Smooth muscle cell (in vitro differentiated cells): Measurements from ENCODE around the gene C16orf78. TPM values are rescaled to one million over a fixed set of nuclear protein-coding genes. Genes with fewer than 3 reads are reported as not detected.

Experiments used
- DNase-seq: peaks from one replicate; lab custom pipeline; 2025; ENCODE audit not compliant: unreplicated experiment; lab: John Stamatoyannopoulos, UW
- H2AFZ ChIP-seq: fragments of 200-600 bp; sonication (generic); 2 replicates; pipeline ENCODE4 v1.6.0; 2016; ENCODE audit warnings: antibody characterized with exemption, low read depth, mild to moderate bottlenecking
- H3F3A ChIP-seq: fragments of 200-600 bp; sonication (generic); 2 replicates; pipeline ENCODE4 v1.6.0; 2017; ENCODE audit warnings: antibody characterized with exemption, low read depth
- H3K27ac ChIP-seq: fragments of 200-600 bp; sonication (generic); 2 replicates; pipeline ENCODE4 v1.5.1; 2016; ENCODE audit warnings: low read depth, mild to moderate bottlenecking
- H3K27me3 ChIP-seq: fragments of 200-600 bp; sonication (generic); 2 replicates; pipeline ENCODE4 v1.6.1; 2016; ENCODE audit warnings: low read depth, mild to moderate bottlenecking
- H3K36me3 ChIP-seq: fragments of 200-600 bp; sonication (generic); 2 replicates; pipeline ENCODE4 v1.5.1; 2016; ENCODE audit warnings: low read depth
- H3K4me1 ChIP-seq: fragments of 200-600 bp; sonication (generic); 2 replicates; pipeline ENCODE4 v1.5.1; 2016; ENCODE audit warnings: low read depth
- H3K4me2 ChIP-seq: fragments of 200-600 bp; sonication (generic); 2 replicates; pipeline ENCODE4 v1.6.0; 2016; ENCODE audit warnings: mild to moderate bottlenecking
- H3K4me3 ChIP-seq: fragments of 200-600 bp; sonication (generic); 2 replicates; pipeline ENCODE4 v1.5.1; 2016; ENCODE audit warnings: mild to moderate bottlenecking
- H3K79me2 ChIP-seq: fragments of 200-600 bp; sonication (generic); 2 replicates; pipeline ENCODE4 v1.6.0; 2016; ENCODE audit warnings: low read depth, mild to moderate bottlenecking
- H3K9ac ChIP-seq: fragments of 200-600 bp; sonication (generic); 2 replicates; pipeline ENCODE4 v1.6.0; 2016; ENCODE audit warnings: low read depth
- H3K9me3 ChIP-seq: fragments of 200-600 bp; sonication (generic); replicated peaks from 2 replicates; pipeline ENCODE4 v1.5.1; 2016; ENCODE audit warnings: low read depth
- H4K20me1 ChIP-seq: fragments of 200-600 bp; sonication (generic); 2 replicates; pipeline ENCODE4 v1.6.0; 2016; ENCODE audit warnings: low read depth
- CTCF ChIP-seq: fragments of 200-600 bp; sonication (generic); IDR thresholded peaks from 2 replicates; pipeline ENCODE4 v1.5.1; 2017; ENCODE audit warnings: borderline replicate concordance, mild to moderate bottlenecking, antibody characterized with exemption; ENCODE audit not compliant: insufficient read depth, poor library complexity, severe bottlenecking
- WGBS: methylation state at CpG from one replicate; pipeline ENCODE4 v1.1.7; 2016; ENCODE audit warnings: low lambda C conversion rate; 5-methylcytosine and 5-hydroxymethylcytosine counted together
- polyA plus RNA-seq: library from polyadenylated mRNA; unstranded; fragments of >200 nt; fragmentation: Nextera tagmentation; extraction: Ambion mirVana; gene quantifications from 2 replicates; pipeline ENCODE4 v1.2.1, GENCODE V29; 2016
- total RNA-seq: library from RNA; depleted of rRNA; stranded (reverse); fragments of >200 nt; gene quantifications from 2 replicates; pipeline ENCODE4 v1.2.3, GENCODE V29; 2014

Gene C16orf78
- total and polyA plus RNA-seq, 2 experiments from 2014 or later: not detected

DNA sequence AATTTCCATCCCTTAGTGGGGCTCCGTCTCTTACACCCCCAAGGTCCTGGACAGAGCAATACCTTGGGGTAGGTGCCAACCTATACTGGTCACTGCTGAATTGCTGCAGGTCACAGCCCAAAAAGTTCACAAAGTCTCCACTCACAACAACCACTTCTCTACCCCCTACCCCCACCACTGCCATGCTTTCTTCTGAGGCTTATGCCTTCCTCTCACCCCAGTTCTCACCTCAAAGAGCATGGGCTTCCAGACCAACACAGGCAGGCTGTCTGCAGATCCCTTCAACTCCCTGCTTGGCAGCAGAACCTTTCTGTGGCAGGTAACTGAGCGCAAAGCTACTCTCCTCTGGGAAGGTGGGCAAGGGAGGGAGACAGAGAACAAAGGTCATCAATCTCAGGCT, 35.5 kb downstream of the C16orf78 start:
- Histone ChIP-seq H3K36me3 (no peaks in the 10 kb centered on the region), H3K4me1 (no peaks in the 10 kb centered on the region), H3K27me3 (no peaks in the 10 kb centered on the region), H2AFZ (no peak overlapping the region), H3K9me3 (no peaks in the 10 kb centered on the region), H3K27ac (no peak overlapping the region), H3K4me2 (no peak overlapping the region), H3K79me2 (no peaks in the 10 kb centered on the region), H3K4me3 (no peak overlapping the region), H3K9ac (no peak overlapping the region), H4K20me1 (no peaks in the 10 kb centered on the region), H3F3A (no peaks in the 10 kb centered on the region)
- TF ChIP-seq CTCF: no peak
- DNase-seq: no peak
- 94% methylated on average over 2 of the region's 2 CpGs for WGBS

- Histone ChIP-seq H3K27ac (no peak overlapping the region), H3K36me3 (no peaks in the 10 kb centered on the region), H3K9ac (no peak overlapping the region), H3F3A (no peaks in the 10 kb centered on the region), H3K4me1 (no peaks in the 10 kb centered on the region), H3K27me3 (no peaks in the 10 kb centered on the region), H3K4me3 (no peak overlapping the region), H2AFZ (no peak overlapping the region), H3K79me2 (no peaks in the 10 kb centered on the region), H4K20me1 (no peaks in the 10 kb centered on the region), H3K9me3 (no peaks in the 10 kb centered on the region), H3K4me2 (no peak overlapping the region)
- WGBS: 86% methylated on average over 3 of the region's 3 CpGs
- TF ChIP-seq CTCF: no peak
- DNase-seq: no peak
Measured at GRCh38 chr16:49410226-49410625, 36.6 kb downstream of the C16orf78 start.

DNA sequence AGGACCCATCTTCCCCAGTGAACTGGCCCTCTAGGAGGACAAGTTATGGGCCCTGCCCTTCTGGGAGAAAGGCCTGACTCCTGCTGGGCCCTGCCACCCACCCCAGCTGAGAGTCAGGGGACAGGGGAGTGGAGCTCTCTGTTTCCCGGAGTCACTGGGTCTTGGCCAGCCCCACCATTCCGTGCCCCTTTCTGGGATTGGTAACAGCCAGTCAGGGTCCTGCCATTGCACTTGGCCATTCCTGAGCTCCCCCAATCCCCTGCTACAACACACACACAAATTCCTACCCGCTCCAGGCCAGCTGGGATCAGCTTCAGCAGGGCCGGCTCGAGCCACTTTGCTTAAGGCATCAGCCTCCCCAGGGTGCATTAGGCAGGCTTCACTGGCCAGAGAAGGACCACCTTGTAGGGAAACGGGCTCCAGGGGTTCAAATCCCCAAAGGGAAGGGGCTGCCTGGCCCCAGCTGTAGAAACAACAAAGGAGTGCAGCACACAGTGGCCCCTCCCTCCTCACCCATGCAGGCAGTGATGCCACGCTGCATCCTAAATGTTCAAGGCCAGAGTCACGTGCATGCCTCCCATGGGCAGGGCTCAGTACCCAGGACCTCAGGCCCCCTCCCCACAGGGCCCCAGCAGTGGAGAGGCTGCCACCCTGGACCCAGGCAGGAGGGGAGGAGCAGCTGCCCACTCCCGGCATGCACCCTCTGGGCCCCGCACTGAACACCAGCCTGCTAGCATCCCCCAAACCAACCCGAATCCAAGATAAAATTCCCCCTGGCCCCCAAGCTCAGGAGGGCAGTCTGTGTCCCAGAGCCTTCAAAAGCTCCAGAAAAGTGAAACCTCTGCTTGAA, 37.7 kb downstream of the C16orf78 start:
- Histone ChIP-seq H3K4me1 (no peaks in the 10 kb centered on the region), H3K27me3 (no peaks in the 10 kb centered on the region), H3F3A (no peaks in the 10 kb centered on the region), H3K4me2 (no peak overlapping the region), H3K79me2 (no peaks in the 10 kb centered on the region), H3K9me3 (no peaks in the 10 kb centered on the region), H3K27ac (no peak overlapping the region), H3K36me3 (no peaks in the 10 kb centered on the region), H3K9ac (no peak overlapping the region), H3K4me3 (no peak overlapping the region), H4K20me1 (no peaks in the 10 kb centered on the region), H2AFZ (no peak overlapping the region)
- WGBS: 80% methylated on average over 11 of the region's 11 CpGs
- no peak for DNase-seq
- TF ChIP-seq CTCF: no peak

DNA sequence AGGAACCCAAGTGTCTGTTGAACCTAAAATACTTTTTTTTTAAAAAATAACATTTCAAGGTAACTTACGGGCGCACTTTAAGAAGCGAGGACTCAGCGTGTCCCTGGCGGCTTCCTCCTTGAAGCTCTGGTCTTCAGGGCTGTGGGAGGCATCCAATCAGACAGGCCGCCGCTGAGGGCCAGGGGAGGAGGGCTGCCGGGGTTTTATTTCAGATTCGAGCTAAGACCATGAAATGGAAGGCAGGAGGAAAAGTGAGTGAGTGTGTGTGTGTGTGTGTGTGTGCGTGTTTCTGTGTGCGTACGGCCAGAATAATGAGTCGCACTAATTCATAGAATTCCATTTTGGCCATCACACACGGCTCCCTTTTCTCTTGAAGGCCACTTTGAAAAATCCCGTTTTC, 41.1 kb downstream of the C16orf78 start:
- no peak overlapping the region for H3K4me3 ChIP-seq
- no peaks in the 10 kb centered on the region for H3K79me2 ChIP-seq
- no peaks in the 10 kb centered on the region for H4K20me1 ChIP-seq
- H3K4me1 ChIP-seq: no peaks in the 10 kb centered on the region
- no peaks in the 10 kb centered on the region for H3F3A ChIP-seq
- DNase-seq: no peak
- no peak for TF ChIP-seq CTCF
- H3K9me3 ChIP-seq: no peaks in the 10 kb centered on the region
- no peak overlapping the region for H3K9ac ChIP-seq
- no peak overlapping the region for H2AFZ ChIP-seq
- H3K4me2 ChIP-seq: no peak overlapping the region
- H3K27me3 ChIP-seq: no peaks in the 10 kb centered on the region
- H3K27ac ChIP-seq: no peak overlapping the region
- no peaks in the 10 kb centered on the region for H3K36me3 ChIP-seq
- WGBS: 93% methylated on average over 15 of the region's 15 CpGs
